HepG2 (cell line): ENCODE results near the gene NAGA. TPM values are rescaled to one million over a fixed set of nuclear protein-coding genes. Genes with fewer than 3 reads are reported as not detected.

Source experiments
- BCL6 ChIP-seq: IDR thresholded peaks from 2 replicates; pipeline ENCODE4 v1.6.1; 2016; ENCODE audit warnings: missing genetic modification reagents, missing compliant biosample characterization
- E2F1 ChIP-seq: sonication (generic); formaldehyde crosslinking; IDR thresholded peaks from 2 replicates; pipeline ENCODE4 v1.5.0; 2020; ENCODE audit warnings: missing genetic modification reagents
- MEIS1 ChIP-seq: sonication (generic); formaldehyde crosslinking; IDR thresholded peaks from 2 replicates; pipeline ENCODE4 v1.9.0; 2021; ENCODE audit warnings: mild to moderate bottlenecking, missing genetic modification reagents, moderate library complexity, borderline replicate concordance
- RFX1 ChIP-seq: fragments of 450-650 bp; IDR thresholded peaks from 2 replicates; pipeline ENCODE4 v1.6.1; 2017
- ZHX1 ChIP-seq: sonication (generic); formaldehyde crosslinking; IDR thresholded peaks from 2 replicates; pipeline ENCODE4 v1.8.1; 2022; ENCODE audit warnings: low read depth, mild to moderate bottlenecking, missing genetic modification reagents
- ZMYM3 ChIP-seq: sonication (generic); formaldehyde crosslinking; IDR thresholded peaks from 2 replicates; pipeline ENCODE4 v1.5.1; 2020; ENCODE audit warnings: mild to moderate bottlenecking, missing genetic modification reagents
- ZNF264 ChIP-seq: sonication (generic); formaldehyde crosslinking; IDR thresholded peaks from 2 replicates; pipeline ENCODE4 v1.4.0; 2020; ENCODE audit warnings: missing genetic modification reagents
- ZNF30 ChIP-seq: sonication (generic); formaldehyde crosslinking; IDR thresholded peaks from 2 replicates; pipeline ENCODE4 v1.5.0; 2020; ENCODE audit warnings: mild to moderate bottlenecking, missing genetic modification reagents
- ZNF331 ChIP-seq: sonication (generic); formaldehyde crosslinking; IDR thresholded peaks from 2 replicates; pipeline ENCODE4 v1.4.0; 2020; ENCODE audit warnings: missing genetic modification reagents
- ZNF414 ChIP-seq: sonication (generic); formaldehyde crosslinking; IDR thresholded peaks from 2 replicates; pipeline ENCODE4 v1.5.0; 2020; ENCODE audit warnings: missing genetic modification reagents
- ZNF543 ChIP-seq: sonication (generic); formaldehyde crosslinking; IDR thresholded peaks from 2 replicates; pipeline ENCODE4 v1.4.0; 2020; ENCODE audit warnings: mild to moderate bottlenecking, missing genetic modification reagents
- ZNF768 ChIP-seq: sonication (generic); formaldehyde crosslinking; IDR thresholded peaks from 2 replicates; pipeline ENCODE4 v1.4.0; 2020; ENCODE audit warnings: missing genetic modification reagents
- ZSCAN5A ChIP-seq: sonication (generic); formaldehyde crosslinking; IDR thresholded peaks from 2 replicates; pipeline ENCODE4 v1.8.0; 2022; ENCODE audit warnings: mild to moderate bottlenecking, missing genetic modification reagents, borderline replicate concordance
- ZZZ3 ChIP-seq: sonication (generic); formaldehyde crosslinking; IDR thresholded peaks from 2 replicates; pipeline ENCODE4 v1.4.0; 2020; ENCODE audit warnings: missing genetic modification reagents, mild to moderate bottlenecking, borderline replicate concordance
- polyA plus RNA-seq, 8 experiments: library from polyadenylated mRNA; depleted of rRNA in 3 of 8; stranded (reverse) in 7 of 8; unstranded in 1 of 8; fragments of >200 nt; fragmentation: Illumina TruSeq in 4 of 8; extraction: Trizol in 4 of 8; gene quantifications; 2 replicates each; pipeline versions ENCODE4 v1.2.1 to v1.2.3, GENCODE V29; 2011 to 2016; ENCODE audit warnings: low read depth in 4 of 8, missing spikeins in 1 of 8, mixed read lengths in 1 of 8; ENCODE audit not compliant: insufficient read depth in 1 of 8
- total RNA-seq, 5 experiments: library from RNA; depleted of rRNA; stranded (reverse); fragments of >200 nt; fragmentation: Illumina TruSeq; extraction: Trizol; gene quantifications; 2 replicates each; pipeline ENCODE4 v1.2.3, GENCODE V29; 2016; ENCODE audit warnings: low read depth in 1 of 5

NAGA gene
- total and polyA plus RNA-seq, 2 of the 13 experiments (the other 11 are each of a cell fraction or from before 2014, with no cell fraction given): 15.1 to 23.4 TPM

GRCh38 chr22:42069801-42070516, 653 bp downstream of the NAGA start (continued):
- 0 out of 2 replicates have a peak, but pooled peaks have one; percentile 3 for TF ChIP-seq ZMYM3 (CRISPR knock-in tag)
- no peak for TF ChIP-seq ZZZ3 (CRISPR knock-in tag)
- TF ChIP-seq ZNF543 (CRISPR knock-in tag): no peak
- no peak for TF ChIP-seq ZNF264 (CRISPR knock-in tag)
- no peak for TF ChIP-seq ZSCAN5A (CRISPR knock-in tag)
- no peak for TF ChIP-seq ZNF331
- no peak for TF ChIP-seq MEIS1 (CRISPR knock-in tag)
- TF ChIP-seq E2F1 (CRISPR knock-in tag): no peak
- 0 out of 2 replicates have a peak, but pooled peaks have one; percentile 44 for TF ChIP-seq ZNF30 (CRISPR knock-in tag)
- 0 out of 2 replicates have a peak, but pooled peaks have one; percentile 31 for TF ChIP-seq ZNF414
- TF ChIP-seq RFX1: no peak
- no peak for TF ChIP-seq ZHX1 (CRISPR knock-in tag)
- TF ChIP-seq ZNF768: 0 out of 2 replicates have a peak, but pooled peaks have one; percentile 5
- no peak for TF ChIP-seq BCL6
